Cerebellar cortex (tissue), 1 donor: ENCODE data around the gene FUT3.
"Not testable (repeated sequence)": the region's sequence is repeated elsewhere in the genome, so short reads cannot be mapped to it uniquely, and the experiment has no call there.

Experiments
- DNase-seq: peaks from one replicate; pipeline ENCODE4 v3.0.0-alpha.2; 2015; ENCODE audit warnings: low spot score

Gene FUT3

DNA sequence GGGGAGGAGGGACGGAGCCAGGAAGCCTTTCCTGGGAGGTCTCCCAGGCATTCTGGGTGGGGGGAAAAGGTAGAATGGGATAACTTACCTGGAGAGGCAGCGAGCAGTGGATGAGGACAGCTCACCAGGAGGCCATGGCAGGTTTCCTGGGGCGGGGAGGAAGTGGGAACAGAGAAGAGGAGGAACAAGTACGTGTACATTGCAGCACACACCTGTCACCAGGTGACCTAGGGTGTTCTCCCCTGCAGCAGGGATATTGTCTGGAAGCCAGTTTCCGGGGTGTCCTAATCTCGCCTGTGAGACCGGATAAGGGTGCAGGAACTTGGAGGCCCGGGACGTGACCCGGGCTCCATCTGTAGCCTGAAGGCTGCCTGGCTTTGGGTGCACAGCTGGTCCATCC lies at the start of gene FUT3:
Gene FUT3, minus strand, starts transcription at position 148 of the 400 bp plus-strand sequence.
- no peak for DNase-seq

DNA sequence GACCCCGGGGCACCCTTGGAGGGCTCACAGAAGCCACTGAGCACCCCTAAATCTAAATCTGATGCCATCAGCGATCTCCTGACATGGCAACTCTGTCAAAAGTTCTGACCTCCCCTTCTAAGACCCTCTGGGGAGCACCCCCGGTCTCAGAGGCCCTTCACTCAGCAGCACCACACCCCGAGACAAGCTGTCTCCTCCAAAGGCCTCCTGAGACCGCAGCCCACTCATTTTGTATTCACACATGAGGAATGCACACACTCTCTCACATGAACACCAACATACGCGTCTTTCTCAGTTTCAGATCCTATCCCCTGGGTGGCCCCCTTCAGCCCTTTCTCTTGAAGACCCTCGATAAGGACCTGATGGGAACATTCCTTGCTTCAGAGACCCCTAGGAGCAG lies 49.7 kb upstream of the FUT3 start:
- no peak for DNase-seq

DNA sequence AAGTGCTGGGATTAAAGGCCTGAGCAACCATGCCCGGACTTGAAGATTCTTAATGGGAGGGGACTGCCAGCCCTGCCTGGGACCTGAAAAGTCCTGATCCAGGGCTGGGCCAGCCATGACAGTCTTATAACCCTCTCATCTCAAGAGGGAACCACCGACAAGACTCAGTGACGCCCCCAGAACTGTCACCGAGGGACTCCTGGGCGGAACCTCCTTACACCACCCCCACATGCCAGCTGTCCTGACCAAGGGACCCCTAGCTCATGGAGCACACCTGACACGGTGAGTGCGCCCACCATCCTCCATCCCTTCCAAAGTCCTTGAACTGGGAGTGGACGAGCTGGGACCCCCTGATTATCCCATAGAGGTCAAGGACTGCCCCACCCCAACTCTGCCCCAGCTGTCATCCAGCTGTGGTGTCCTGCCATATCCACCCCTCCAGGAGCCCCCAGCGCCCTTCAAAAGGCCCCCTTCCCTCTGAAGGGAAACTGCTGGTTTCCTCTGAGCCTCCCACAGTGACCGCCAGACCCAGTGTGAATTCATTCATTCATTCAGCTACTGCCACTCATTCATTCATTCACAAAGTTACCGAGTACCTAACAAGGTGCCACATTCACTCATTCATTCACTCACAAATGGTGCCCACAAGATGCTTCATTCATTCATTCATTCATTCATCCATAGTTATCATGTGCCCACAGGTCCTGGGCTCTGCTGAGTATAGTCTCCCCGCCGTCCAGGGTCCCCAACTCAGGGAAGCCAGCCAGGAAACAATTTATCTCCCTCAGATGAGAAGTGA lies 48.7 kb upstream of the FUT3 start:
- no peak for DNase-seq

DNA sequence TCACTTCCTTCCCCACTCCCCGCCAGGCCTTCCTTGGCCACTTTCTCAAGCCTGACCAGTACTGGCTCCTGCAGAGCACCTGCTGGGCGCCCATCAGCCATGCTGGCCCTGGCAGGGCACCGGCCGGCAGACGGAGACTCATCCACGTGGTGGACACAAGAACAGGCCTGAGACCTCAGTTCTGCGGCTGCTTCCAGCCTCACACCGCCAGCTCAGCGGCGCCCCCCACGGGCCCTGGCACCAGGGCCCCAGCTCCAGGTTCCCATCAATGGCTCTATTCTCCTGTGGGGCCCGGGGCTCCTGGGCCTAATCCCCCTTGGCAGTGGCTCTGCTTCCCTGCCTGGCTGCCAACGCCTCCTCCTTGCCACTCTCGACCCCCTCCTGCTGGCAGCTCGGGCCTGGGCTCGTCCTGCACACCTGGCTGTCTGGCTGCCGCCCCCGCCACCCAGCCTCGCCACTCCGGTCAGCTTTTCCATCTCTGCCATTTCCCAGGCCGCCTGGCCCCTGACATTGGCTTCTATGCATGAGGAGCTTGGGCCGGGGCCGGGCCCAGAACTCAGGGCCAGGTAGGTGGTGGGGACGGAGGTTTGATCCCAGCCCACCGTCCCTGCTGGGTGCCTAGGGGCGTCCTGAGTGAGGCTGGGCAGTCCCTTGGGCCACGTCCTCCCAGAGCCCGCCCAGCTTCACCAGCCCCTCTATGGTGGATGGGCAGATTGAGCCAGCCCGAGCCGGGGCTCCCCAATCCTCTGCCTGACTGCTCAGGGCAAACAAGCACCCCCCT lies 46.1 kb upstream of the FUT3 start:
- DNase-seq, result peak; percentile 56

DNA sequence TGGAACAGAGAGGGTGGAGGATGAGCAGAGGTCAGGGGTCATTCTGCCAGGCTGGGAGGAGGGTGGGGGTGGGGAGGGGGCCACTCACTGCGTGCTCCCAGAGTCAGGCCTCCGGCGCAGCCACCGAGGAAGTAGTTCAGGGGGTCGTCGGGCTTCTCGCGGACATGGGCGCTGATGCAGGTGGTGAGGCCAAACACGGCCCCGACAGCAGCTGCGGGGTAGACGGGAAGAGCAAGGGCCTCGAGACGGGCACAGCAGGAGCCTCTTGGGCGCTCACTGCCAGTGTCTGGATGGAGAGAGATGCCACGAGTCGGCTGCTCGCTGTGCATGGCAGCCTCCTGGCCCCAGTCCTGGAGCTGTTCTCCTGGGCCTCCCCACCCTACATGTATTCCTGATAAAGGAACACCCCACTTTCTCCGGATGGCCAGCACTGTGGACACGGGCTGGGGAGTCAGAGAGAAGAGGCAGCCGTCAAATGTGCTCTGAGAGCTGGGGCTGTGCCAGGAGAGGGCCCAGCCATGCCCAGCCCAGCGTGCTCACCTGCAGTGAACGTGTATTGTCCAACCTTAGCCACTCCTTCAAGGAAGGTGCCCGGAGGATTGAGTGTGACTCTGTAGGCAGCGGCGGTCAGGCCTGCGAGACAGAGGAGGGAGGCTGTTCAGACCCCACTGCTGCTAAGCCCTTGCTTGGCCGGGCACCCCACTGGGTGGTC lies 45.3 kb upstream of the FUT3 start:
- no peak for DNase-seq

DNA sequence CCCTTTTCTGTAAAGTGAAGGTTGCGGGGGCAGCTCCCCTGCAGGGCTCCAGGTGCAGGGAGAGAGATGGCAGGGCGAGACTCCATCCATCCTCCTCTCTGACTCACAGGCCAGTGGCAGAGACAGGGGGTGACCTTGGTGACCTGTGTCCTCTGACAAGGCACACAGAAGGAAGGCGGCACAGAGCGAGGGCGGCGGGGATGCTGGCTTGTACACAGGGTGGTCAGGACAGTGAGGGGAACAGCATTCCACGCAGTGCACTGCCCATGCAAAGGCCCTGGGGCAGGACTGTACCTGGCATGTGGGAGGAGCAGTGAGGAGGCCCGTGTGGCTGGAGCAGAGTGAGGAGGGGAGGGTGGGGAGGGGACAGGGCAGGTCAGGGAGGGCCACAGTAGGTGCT lies 44.6 kb upstream of the FUT3 start:
- DNase-seq, result no peak

DNA sequence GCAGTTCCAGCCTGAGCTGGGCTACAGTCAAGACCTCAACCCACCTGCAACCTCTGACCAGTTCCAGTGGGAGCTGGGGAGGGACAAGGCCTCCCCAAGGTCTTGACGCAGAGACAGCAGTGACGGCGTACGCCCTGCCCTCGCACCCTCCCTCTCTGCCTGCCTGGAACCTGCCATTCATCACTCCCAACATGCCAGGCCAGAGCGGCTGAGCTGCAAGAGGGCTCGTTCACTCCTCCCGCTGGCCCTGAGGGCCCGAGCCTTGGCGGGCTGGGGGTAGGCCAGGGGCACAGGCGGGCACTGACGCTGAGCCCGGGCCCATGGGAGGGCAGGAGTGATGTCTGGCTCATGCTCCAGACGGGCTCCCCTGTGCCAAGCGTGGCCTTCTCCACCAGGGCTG lies 44.2 kb upstream of the FUT3 start:
- DNase-seq, result no peak

DNA sequence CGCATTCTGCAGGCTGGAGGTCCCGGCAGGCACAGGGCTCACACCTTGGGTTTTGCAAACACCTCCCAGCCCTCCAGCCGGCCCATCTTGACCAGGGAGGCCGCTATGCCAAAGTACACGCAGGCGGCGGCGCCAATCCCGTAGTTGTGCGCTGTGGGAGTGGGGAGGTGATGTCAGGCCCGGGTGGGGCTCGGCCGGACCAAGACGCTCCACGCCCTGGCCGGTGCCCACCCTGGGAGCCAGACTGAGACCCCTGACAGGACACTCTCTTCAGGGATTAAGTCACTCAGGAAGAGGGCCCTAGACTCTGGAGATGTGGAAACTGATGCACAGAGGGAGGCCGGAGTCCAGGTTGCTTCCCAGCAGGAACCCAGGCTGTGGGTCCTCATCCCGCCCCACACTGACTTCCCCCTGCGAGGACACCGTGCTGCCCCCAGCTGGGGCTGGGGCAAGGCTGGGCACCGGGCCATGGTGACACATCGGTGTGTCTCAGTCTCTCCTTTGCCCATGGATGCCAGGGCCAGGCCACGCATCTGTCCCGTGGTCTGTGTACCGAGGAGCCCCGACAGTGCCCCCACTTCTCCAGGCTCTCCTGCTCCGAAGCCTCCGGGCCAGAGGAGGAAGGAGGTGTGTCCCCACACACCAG lies 43.6 kb upstream of the FUT3 start:
- no peak for DNase-seq

DNA sequence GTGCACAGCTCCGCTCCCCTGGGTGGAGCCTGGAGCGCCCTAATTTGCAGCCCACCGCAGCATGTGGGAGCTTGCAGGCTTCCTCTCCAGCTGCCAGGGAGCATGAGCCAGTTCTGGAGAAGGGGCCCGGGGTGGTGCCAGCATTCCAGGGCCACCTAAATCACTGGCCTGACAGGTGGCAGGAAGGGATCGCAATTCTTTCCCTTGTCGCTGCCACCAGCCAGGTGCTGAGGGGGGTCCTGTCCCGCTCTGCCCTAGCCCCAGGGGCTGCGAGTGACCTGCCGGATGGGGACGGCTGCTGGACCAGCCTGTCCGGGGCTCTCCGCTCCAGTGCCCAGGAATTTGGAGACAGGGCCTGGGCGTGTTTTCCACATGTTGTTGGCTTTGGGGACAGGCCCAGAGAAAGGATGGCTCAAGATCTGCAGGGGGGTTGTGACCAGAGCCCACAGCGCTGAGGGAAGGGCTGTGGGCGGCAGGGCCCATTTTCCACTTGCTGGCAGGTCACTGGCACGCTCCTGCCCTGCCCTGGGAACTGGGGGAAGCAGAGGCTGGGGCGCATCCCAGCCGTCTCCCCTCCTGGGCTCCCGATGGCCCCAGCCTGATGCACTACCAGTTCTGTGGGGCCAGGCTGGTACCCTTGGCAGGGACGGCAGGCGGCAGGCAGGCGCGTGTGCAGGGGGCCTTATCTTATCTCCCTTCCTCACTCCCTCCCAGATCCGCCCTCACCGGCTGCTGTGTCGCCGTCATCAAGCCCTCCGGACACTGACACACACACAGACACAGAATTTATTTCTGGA lies 42.9 kb upstream of the FUT3 start:
- DNase-seq, result no peak

DNA sequence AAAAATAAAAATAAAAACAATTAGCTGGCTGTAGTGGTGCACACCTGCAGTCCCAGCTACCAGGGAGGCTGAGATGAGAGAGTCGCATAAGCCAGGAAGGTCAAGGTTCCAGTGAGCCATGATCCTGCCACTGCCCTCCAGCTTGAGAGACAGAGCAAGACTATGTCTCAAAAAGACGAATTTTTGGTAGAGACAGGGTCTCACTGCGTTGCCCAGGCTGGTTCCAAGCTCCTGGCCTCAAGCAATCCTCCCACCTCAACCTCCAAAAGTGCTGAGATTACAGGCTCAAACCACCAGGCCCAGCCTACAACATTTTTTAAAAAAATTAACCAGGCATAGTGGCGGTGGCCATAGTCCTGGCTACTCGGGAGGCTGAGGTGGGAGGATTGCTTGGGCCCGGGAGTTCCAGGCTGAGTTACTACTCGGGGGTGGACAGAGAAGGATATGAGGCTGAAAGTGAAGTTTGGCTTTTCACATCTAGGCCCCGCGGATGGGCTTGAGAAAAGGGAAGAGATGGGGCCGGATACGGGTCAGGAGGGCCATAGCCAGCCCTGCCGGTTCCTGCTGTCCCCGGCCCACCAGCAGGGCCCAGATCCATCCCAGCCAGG lies 42.2 kb upstream of the FUT3 start:
- no peak for DNase-seq

DNA sequence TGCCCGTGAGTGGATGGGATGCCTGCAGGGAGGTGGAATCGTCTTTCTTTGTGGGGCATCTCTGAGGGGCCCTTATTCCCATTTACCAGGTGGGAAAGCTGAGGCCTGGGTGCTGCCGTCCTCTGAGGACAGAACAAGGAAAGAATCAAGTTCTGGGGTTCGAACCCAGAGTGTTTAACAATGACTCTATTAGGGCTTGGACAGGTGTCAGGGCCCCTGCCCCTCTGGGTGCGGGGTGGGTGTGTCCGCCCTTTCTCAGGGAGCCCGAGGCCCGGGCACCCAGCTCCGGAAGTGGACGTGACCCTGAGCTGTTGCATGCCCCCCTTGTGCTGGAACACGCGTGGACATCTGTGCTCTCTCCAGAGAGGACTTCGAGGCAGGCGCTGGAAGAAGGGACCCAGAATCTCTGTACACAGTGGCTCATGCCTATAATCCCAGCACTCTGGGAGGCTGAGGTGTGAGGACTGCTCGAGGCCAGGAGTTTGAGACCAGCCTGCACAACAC lies 41.6 kb upstream of the FUT3 start:
- DNase-seq, result no peak

DNA sequence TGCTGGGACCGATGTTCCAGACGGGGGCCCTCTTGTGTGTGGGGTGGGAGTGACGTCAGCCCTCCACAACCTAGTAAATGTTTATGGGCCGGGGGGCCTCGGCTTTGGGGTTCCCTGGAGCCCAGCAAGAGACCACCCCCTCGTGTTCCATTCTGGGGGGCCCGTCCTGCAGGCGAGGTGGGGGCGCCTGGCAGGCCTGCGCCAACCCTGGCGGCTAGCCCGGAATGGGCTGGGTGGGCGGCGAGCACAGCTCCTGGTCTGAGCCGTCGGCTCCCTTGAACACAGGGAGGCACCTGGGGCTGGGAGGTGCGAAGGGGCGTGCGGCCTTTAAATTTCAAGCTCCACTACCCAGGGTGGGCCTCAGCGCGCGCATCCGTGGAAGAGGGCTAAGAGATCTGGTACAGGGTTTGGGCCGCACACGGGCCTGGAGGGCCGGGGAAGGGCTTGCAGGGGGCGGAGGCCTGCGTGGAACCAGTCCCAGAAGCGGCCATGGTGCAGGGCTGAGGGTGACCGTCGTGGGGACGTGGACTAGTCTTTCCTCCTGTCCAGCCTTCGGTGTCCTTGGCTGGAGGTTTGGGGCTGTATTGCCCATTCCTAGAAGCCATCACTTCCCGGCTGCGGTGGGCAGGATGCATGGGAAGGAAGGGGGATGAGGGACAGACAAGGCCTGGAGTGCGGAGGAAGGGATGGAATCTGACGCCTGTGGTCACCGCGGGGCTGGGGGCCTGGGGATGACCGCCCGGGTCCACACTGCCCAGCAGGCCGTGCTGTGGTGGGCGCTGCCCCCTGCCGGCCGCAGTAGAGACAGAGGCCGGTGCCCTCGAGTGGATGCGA lies 40.9 kb upstream of the FUT3 start:
- DNase-seq, result no peak

DNA sequence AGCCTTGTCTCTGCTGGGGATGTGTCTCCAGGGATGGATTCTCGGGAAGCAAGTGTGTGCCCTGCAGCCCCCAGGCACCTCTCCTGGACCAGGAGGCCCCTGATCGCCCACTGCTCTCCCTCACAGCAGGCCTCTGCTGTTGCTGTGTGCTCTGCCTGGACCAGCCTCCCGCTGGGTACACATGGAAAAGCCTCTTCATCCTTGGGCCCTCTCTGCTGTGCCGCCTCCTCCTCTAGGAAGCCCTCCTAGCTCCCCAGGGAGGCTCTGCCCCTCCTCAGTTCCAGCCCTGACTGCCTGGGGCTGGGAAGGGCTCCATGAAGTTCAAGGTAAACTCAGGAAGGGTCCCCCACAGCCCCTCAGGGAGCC lies 40.3 kb upstream of the FUT3 start:
- DNase-seq, result no peak

DNA sequence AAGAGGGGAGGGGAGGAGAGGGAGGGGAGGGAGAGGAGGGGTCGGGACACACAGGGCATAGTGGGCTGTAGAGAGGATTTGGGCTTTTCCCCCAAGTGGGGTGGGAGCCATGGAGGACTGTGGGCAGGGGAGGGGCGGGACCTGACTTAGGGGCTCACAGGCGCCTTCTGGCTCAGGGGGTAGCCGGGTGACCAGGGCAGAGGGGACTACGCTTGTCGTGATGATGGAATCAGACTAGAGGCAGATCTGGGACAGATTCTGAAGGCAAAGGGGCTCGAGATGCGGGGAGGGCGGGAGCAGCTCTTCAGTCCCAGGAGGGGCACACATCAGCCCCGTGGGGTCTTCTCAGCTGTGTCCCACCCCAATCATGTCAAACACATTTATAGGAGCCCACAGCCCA lies 38.9 kb upstream of the FUT3 start:
- no peak for DNase-seq

DNA sequence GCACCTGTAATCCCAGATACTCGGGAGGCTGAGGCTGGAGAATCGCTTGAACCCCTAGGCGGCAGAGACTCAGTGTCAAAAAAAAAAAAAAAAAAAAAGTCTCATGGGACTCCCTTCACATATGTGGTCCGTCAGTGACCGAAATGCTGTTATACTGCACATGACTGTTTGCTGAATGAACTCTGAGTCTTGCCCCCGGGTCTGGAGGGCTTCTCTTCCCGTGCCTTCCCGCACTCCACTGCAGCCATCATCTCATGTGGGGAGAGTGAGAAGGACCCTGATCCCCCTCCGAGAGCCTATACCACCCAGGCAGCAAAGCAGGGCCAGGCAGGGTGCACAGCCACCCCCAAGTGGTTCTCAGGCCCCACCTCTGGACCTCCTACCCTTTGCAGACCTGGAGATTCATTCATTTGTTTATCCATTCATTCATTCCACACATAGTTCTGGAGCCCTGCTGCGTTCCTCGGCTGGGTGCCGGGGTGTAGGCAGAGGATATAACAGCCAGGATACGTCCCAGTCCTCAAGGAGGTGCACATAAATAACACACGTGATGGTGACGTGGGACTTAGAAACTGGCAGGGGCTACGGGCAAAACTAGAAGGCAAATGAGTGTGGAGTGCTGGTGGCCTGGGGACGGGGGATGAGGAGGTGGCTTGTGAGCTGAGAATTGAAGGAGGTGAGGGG lies 38.2 kb upstream of the FUT3 start:
- no peak for DNase-seq

DNA sequence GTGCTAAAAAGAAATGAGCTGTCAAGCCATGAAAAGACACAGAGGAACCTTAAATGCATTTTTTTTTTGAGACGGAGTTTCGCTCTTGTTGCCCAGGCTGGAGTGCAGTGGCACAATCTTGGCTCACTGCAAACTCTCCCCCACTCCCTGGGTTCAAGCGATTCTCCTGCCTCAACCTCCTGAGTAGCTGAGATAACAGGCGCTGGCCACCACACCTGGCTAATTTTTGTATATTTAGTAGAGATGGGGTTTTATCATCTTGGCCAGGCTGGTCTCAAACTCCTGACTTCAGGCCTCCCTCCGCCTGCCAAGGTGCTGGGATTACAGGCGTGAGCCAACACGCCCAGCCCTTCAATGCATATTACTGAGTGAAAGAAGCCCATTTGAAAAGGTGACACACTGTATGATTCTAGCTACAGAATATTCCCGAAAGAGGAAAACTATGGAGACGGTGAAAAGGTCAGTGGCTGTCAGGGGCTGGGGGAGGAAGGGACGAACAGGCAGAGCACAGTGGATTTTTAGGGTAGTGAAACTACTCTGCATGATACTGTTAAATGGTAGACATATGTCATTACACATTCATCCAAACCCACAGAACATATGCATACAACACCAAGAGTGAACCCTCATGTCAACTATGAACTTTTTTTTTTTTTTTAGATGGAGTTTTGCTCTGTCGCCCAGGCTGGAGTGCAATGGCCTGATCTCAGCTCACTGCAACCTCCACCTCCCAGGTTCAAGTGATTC lies 33.0 kb upstream of the FUT3 start:
- DNase-seq, result not testable (repeated sequence)

DNA sequence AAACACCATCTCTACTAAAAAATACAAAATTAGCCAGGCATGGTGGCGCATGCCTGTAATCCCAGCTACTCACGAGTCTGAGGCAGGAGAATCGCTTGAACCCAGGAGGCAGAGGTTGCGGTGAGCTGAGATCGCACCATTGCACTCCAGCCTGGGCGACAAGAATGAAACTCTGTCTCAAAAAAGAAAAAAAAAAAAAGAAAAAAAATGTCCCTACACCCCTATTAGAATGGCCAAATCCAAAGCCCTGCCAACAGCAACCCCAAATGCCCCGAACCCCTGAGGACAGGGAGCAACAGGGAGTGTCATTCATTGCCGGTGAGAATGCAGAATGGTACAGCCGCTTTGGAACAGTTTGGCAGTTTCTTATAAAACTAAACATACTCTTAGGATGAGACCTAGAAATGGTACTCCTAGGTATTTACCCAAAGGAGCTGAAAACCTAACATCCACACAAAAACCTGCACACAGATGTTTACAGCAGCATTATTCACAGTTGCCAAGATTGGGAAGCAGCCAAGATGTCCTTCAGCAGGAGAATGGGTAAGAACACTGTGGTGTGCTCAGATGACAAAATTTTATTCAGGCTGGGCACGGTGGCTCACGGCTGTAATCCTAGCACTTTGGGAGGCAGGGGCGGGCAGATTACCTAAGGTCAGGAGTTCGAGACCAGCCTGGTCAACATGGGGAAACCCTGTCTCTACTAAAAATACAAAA lies 32.1 kb upstream of the FUT3 start:
- not testable (repeated sequence) for DNase-seq

DNA sequence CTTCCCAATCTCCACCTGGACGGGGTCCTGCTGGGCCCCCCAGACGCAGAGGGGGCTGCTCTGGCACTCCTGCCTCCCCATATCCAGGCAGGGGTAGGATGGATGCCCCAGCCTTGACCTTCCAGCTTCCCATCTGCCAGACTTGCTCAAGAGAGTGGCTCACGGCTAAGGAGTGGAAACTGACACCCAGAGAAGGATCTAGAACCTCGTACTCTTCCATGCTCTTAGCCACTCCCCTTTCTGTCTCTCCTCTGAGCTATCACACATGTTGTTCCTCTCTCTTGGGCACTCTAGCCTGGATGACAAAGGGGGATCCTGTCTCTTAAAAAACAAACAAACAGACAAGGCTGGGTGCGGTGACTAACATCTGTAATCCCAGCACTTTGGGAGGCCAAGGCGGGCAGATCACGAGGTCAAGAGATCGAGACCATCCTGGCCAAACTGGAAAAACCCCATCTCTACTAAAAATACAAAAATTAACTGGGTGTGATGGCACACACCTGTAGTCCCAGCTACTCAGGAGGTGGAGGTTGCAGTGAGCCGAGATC lies 31.2 kb upstream of the FUT3 start:
- no peak for DNase-seq
